22Rv1 (cell line): ENCODE measurements around the gene ACVRL1.

Experiments
- CTCF ChIP-seq: fragments of 450-650 bp; IDR thresholded peaks from 2 replicates; pipeline ENCODE4 v1.5.1; 2017; ENCODE audit warnings: mild to moderate bottlenecking
- ZFX ChIP-seq: fragments of 450-650 bp; IDR thresholded peaks from 2 replicates; pipeline ENCODE4 v1.6.1; 2017; ENCODE audit warnings: antibody characterized with exemption, borderline replicate concordance

GRCh38 chr12:51865757-51866270 lies 41.5 kb upstream of the ACVRL1 start:
- TF ChIP-seq CTCF (no peak), ZFX (no peak)
